Smooth muscle cell (in vitro differentiated cells): Measurements from ENCODE around the gene CCDC91. TPM values are rescaled to one million over a fixed set of nuclear protein-coding genes. Genes with fewer than 3 reads are reported as not detected.

ENCODE experiments used
- DNase-seq: peaks from one replicate; lab custom pipeline; 2025; ENCODE audit not compliant: unreplicated experiment; lab: John Stamatoyannopoulos, UW
- H2AFZ ChIP-seq: fragments of 200-600 bp; sonication (generic); 2 replicates; pipeline ENCODE4 v1.6.0; 2016; ENCODE audit warnings: antibody characterized with exemption, low read depth, mild to moderate bottlenecking
- H3F3A ChIP-seq: fragments of 200-600 bp; sonication (generic); 2 replicates; pipeline ENCODE4 v1.6.0; 2017; ENCODE audit warnings: antibody characterized with exemption, low read depth
- H3K27ac ChIP-seq: fragments of 200-600 bp; sonication (generic); 2 replicates; pipeline ENCODE4 v1.5.1; 2016; ENCODE audit warnings: low read depth, mild to moderate bottlenecking
- H3K27me3 ChIP-seq: fragments of 200-600 bp; sonication (generic); 2 replicates; pipeline ENCODE4 v1.6.1; 2016; ENCODE audit warnings: low read depth, mild to moderate bottlenecking
- H3K36me3 ChIP-seq: fragments of 200-600 bp; sonication (generic); 2 replicates; pipeline ENCODE4 v1.5.1; 2016; ENCODE audit warnings: low read depth
- H3K4me1 ChIP-seq: fragments of 200-600 bp; sonication (generic); 2 replicates; pipeline ENCODE4 v1.5.1; 2016; ENCODE audit warnings: low read depth
- H3K4me2 ChIP-seq: fragments of 200-600 bp; sonication (generic); 2 replicates; pipeline ENCODE4 v1.6.0; 2016; ENCODE audit warnings: mild to moderate bottlenecking
- H3K4me3 ChIP-seq: fragments of 200-600 bp; sonication (generic); 2 replicates; pipeline ENCODE4 v1.5.1; 2016; ENCODE audit warnings: mild to moderate bottlenecking
- H3K79me2 ChIP-seq: fragments of 200-600 bp; sonication (generic); 2 replicates; pipeline ENCODE4 v1.6.0; 2016; ENCODE audit warnings: low read depth, mild to moderate bottlenecking
- H3K9ac ChIP-seq: fragments of 200-600 bp; sonication (generic); 2 replicates; pipeline ENCODE4 v1.6.0; 2016; ENCODE audit warnings: low read depth
- H3K9me3 ChIP-seq: fragments of 200-600 bp; sonication (generic); replicated peaks from 2 replicates; pipeline ENCODE4 v1.5.1; 2016; ENCODE audit warnings: low read depth
- H4K20me1 ChIP-seq: fragments of 200-600 bp; sonication (generic); 2 replicates; pipeline ENCODE4 v1.6.0; 2016; ENCODE audit warnings: low read depth
- CTCF ChIP-seq: fragments of 200-600 bp; sonication (generic); IDR thresholded peaks from 2 replicates; pipeline ENCODE4 v1.5.1; 2017; ENCODE audit warnings: borderline replicate concordance, mild to moderate bottlenecking, antibody characterized with exemption; ENCODE audit not compliant: insufficient read depth, poor library complexity, severe bottlenecking
- WGBS: methylation state at CpG from one replicate; pipeline ENCODE4 v1.1.7; 2016; ENCODE audit warnings: low lambda C conversion rate; 5-methylcytosine and 5-hydroxymethylcytosine counted together
- polyA plus RNA-seq: library from polyadenylated mRNA; unstranded; fragments of >200 nt; fragmentation: Nextera tagmentation; extraction: Ambion mirVana; gene quantifications from 2 replicates; pipeline ENCODE4 v1.2.1, GENCODE V29; 2016
- total RNA-seq: library from RNA; depleted of rRNA; stranded (reverse); fragments of >200 nt; gene quantifications from 2 replicates; pipeline ENCODE4 v1.2.3, GENCODE V29; 2014

Gene CCDC91
- total and polyA plus RNA-seq, 2 experiments from 2014 or later, result 20.1 to 23.7 TPM

GRCh38 chr12:28223025-28223554 lies 32.8 kb downstream of the CCDC91 start:
- no peaks in the 10 kb centered on the region for H3K4me1 ChIP-seq
- no peaks in the 10 kb centered on the region for H3K36me3 ChIP-seq
- no peaks in the 10 kb centered on the region for H3F3A ChIP-seq
- no peak overlapping the region for H3K27ac ChIP-seq
- TF ChIP-seq CTCF, result no peak
- no peak overlapping the region for H3K9ac ChIP-seq
- H3K4me3 ChIP-seq, result no peak overlapping the region
- H3K4me2 ChIP-seq, result no peak overlapping the region
- no peaks in the 10 kb centered on the region for H3K9me3 ChIP-seq
- 72% methylated on average over 3 of the region's 3 CpGs for WGBS
- DNase-seq, result no peak
- no peaks in the 10 kb centered on the region for H3K27me3 ChIP-seq
- no peaks in the 10 kb centered on the region for H4K20me1 ChIP-seq
- H3K79me2 ChIP-seq, result peaks cover 33% of the 10 kb centered on the region
- H2AFZ ChIP-seq, result no peak overlapping the region

- Histone ChIP-seq H2AFZ (no peak overlapping the region), H3K27ac (no peak overlapping the region), H3K79me2 (peaks cover 28% of the 10 kb centered on the region), H4K20me1 (no peaks in the 10 kb centered on the region), H3K4me1 (no peaks in the 10 kb centered on the region), H3K9ac (no peak overlapping the region), H3K27me3 (no peaks in the 10 kb centered on the region), H3K4me2 (no peak overlapping the region), H3K4me3 (no peak overlapping the region), H3F3A (no peaks in the 10 kb centered on the region), H3K36me3 (no peaks in the 10 kb centered on the region), H3K9me3 (no peaks in the 10 kb centered on the region)
- no peak for TF ChIP-seq CTCF
- no peak for DNase-seq
- 91% methylated on average over 2 of the region's 2 CpGs for WGBS
Observed at GRCh38 chr12:28223858-28224257, 33.6 kb downstream of the CCDC91 start.

GRCh38 chr12:28226705-28227104 lies 36.4 kb downstream of the CCDC91 start:
- Histone ChIP-seq H3K9me3 (no peaks in the 10 kb centered on the region), H3K4me1 (no peaks in the 10 kb centered on the region), H4K20me1 (no peaks in the 10 kb centered on the region), H3K4me3 (no peak overlapping the region), H3K79me2 (peaks cover 13% of the 10 kb centered on the region), H3K27ac (no peak overlapping the region), H3K9ac (no peak overlapping the region), H3F3A (no peaks in the 10 kb centered on the region), H3K4me2 (no peak overlapping the region), H3K36me3 (no peaks in the 10 kb centered on the region), H2AFZ (no peak overlapping the region), H3K27me3 (no peaks in the 10 kb centered on the region)
- TF ChIP-seq CTCF, result no peak
- no peak for DNase-seq

GRCh38 chr12:28227251-28227650 lies 37.0 kb downstream of the CCDC91 start:
- Histone ChIP-seq H3K4me2 (no peak overlapping the region), H3K9ac (no peak overlapping the region), H3K36me3 (no peaks in the 10 kb centered on the region), H3K27me3 (no peaks in the 10 kb centered on the region), H3K9me3 (no peaks in the 10 kb centered on the region), H3F3A (no peaks in the 10 kb centered on the region), H3K79me2 (peaks cover 9% of the 10 kb centered on the region), H3K27ac (no peak overlapping the region), H3K4me1 (no peaks in the 10 kb centered on the region), H2AFZ (no peak overlapping the region), H4K20me1 (no peaks in the 10 kb centered on the region), H3K4me3 (no peak overlapping the region)
- WGBS, result 95% methylated on average over 3 of the region's 3 CpGs
- TF ChIP-seq CTCF, result no peak
- DNase-seq, result no peak
